Ovary (tissue), 3 donors: ENCODE measurements around the gene ALG1.
"Not testable (repeated sequence)": the region's sequence is repeated elsewhere in the genome, so short reads cannot be mapped to it uniquely, and the experiment has no call there.

Experiments used
- EP300 ChIP-seq: sonication (generic); formaldehyde crosslinking; IDR thresholded peaks from one replicate; pipeline ENCODE4 v1.6.1; 2017; ENCODE audit warnings: antibody characterized with exemption
- POLR2A ChIP-seq: fragments of 450-650 bp; IDR thresholded peaks from one replicate; pipeline ENCODE4 v1.6.1; 2017; ENCODE audit warnings: antibody characterized with exemption, mild to moderate bottlenecking, moderate library complexity
- TF ChIP-seq, protein P1 (sequence below), 3 donors: fragments of 450-650 bp in 2 of 3; fragments of 200-600 bp in 1 of 3; IDR thresholded peaks; one replicate each; pipeline versions ENCODE4 v1.5.1 to v1.8.0; 2016 to 2022; ENCODE audit warnings: antibody characterized with exemption in 3 of 3, mild to moderate bottlenecking in 1 of 3
- donor health status: DM: no; HTN: no; CAD: no.

DNA sequence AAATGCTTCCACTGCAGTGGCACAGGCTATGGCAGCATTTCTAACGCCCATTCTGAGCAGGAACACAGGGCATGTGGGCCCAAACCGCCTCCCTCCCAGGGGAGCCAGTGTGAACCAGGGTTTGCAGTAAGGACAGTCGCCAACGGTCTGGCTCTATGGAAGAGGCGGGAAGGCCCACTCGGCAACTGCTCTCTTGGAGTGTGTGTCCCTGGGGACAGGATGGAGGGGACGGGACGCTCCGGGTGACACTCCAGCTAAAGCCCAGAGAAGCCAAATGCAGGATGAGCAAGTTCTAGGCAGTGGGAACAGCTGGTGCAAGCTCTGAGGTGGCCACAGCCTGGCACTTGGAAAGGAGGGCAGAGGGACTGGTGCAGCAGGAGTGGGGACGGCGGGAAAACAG lies 22.1 kb downstream of the ALG1 start:
- TF ChIP-seq, protein P1, sequence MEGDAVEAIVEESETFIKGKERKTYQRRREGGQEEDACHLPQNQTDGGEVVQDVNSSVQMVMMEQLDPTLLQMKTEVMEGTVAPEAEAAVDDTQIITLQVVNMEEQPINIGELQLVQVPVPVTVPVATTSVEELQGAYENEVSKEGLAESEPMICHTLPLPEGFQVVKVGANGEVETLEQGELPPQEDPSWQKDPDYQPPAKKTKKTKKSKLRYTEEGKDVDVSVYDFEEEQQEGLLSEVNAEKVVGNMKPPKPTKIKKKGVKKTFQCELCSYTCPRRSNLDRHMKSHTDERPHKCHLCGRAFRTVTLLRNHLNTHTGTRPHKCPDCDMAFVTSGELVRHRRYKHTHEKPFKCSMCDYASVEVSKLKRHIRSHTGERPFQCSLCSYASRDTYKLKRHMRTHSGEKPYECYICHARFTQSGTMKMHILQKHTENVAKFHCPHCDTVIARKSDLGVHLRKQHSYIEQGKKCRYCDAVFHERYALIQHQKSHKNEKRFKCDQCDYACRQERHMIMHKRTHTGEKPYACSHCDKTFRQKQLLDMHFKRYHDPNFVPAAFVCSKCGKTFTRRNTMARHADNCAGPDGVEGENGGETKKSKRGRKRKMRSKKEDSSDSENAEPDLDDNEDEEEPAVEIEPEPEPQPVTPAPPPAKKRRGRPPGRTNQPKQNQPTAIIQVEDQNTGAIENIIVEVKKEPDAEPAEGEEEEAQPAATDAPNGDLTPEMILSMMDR (IDR thresholded peaks at IDR 0.05): not testable (repeated sequence)
- TF ChIP-seq POLR2A, EP300: not testable (repeated sequence)
